Peyer's patch (tissue), 4 donors: ENCODE results near the gene AGAP5.
"Not testable (repeated sequence)": the region's sequence is repeated elsewhere in the genome, so short reads cannot be mapped to it uniquely, and the experiment has no call there.

Source experiments
- CTCF ChIP-seq, 6 experiments: fragments of 450-650 bp in 4 of 6; fragments of 200-600 bp in 2 of 6; sonication (generic) in 1 of 6; IDR thresholded peaks; one replicate each; pipeline ENCODE4 v1.5.1; 2017 to 2019; ENCODE audit warnings: antibody characterized with exemption in 6 of 6, mild to moderate bottlenecking in 3 of 6, moderate library complexity in 1 of 6
- POLR2A ChIP-seq, 2 donors: fragments of 450-650 bp; IDR thresholded peaks; one replicate each; pipeline ENCODE4 v1.5.1; 2017; ENCODE audit warnings: antibody characterized with exemption in 2 of 2, mild to moderate bottlenecking in 2 of 2, moderate library complexity in 2 of 2

GRCh38 chr10:73705506-73706072 is 7.7 kb upstream of the AGAP5 start:
- not testable (repeated sequence) for TF ChIP-seq CTCF, POLR2A (IDR thresholded peaks at IDR 0.05)
